Brain microvascular endothelial cell (primary cell): ENCODE measurements around the gene HSP90AA1.
"Not testable (repeated sequence)": the region's sequence is repeated elsewhere in the genome, so short reads cannot be mapped to it uniquely, and the experiment has no call there.

Experiments used
- DNase-seq: peaks from one replicate; pipeline ENCODE4 v3.0.0-alpha.2; 2020
- H3K27ac ChIP-seq: fragments of 250-450 bp; sonication (Bioruptor Pico); 2 replicates; pipeline ENCODE4 v1.5.1; 2020; ENCODE audit warnings: mild to moderate bottlenecking, moderate library complexity
- H3K27me3 ChIP-seq: fragments of 250-450 bp; sonication (Bioruptor Pico); replicated peaks from 2 replicates; pipeline ENCODE4 v1.5.1; 2020; ENCODE audit warnings: mild to moderate bottlenecking
- H3K36me3 ChIP-seq: fragments of 250-450 bp; sonication (Bioruptor Pico); replicated peaks from 2 replicates; pipeline ENCODE4 v1.5.1; 2020; ENCODE audit warnings: mild to moderate bottlenecking
- H3K4me3 ChIP-seq: 2 replicates; pipeline ENCODE4 v1.5.1; 2011; ENCODE audit warnings: low read depth, mild to moderate bottlenecking, control low read depth, low read length, moderate library complexity
- in situ Hi-C: cut with HindIII; loops from 2 replicates; pipeline ENCODE4 v1.10.0; 2017; ENCODE audit warnings: low sequenced_read_pairs, low pct_ligation_motif_present
- TF ChIP-seq, protein P1 (sequence below): IDR thresholded peaks from 2 replicates; pipeline ENCODE4 v1.5.1; 2011; ENCODE audit warnings: low read depth, mild to moderate bottlenecking, moderate library complexity, low read length, control low read depth, inconsistent platforms; ENCODE audit errors: missing control alignments

Gene HSP90AA1

DNA sequence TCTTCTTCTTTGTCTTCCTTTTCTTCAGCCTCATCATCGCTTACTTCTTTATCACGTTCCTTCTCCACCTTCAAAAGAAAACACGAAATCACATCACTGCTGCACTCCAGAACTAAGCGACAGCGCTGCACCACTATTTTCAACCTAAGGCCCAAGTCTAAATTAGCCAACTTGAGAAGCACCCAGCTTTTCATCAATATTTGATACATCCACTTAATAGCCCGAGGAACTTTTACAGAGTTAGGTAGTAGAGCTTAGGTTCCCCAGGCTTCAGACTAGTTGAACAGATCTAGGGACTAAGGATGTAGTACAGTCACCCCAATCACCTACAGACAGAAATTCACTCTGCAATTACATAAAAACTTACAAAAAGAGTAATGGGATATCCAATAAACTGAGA, 1.9 kb downstream of the HSP90AA1 start:
- H3K27me3 ChIP-seq: no peaks in the 10 kb centered on the region
- H3K36me3 ChIP-seq: peaks cover 55% of the 10 kb centered on the region
- peak overlapping the region; percentile 85 for H3K4me3 ChIP-seq
- no peak for DNase-seq
- TF ChIP-seq, protein P1, sequence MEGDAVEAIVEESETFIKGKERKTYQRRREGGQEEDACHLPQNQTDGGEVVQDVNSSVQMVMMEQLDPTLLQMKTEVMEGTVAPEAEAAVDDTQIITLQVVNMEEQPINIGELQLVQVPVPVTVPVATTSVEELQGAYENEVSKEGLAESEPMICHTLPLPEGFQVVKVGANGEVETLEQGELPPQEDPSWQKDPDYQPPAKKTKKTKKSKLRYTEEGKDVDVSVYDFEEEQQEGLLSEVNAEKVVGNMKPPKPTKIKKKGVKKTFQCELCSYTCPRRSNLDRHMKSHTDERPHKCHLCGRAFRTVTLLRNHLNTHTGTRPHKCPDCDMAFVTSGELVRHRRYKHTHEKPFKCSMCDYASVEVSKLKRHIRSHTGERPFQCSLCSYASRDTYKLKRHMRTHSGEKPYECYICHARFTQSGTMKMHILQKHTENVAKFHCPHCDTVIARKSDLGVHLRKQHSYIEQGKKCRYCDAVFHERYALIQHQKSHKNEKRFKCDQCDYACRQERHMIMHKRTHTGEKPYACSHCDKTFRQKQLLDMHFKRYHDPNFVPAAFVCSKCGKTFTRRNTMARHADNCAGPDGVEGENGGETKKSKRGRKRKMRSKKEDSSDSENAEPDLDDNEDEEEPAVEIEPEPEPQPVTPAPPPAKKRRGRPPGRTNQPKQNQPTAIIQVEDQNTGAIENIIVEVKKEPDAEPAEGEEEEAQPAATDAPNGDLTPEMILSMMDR: no peak
- in situ Hi-C loops: no loop called here
- no peak overlapping the region for H3K27ac ChIP-seq

DNA sequence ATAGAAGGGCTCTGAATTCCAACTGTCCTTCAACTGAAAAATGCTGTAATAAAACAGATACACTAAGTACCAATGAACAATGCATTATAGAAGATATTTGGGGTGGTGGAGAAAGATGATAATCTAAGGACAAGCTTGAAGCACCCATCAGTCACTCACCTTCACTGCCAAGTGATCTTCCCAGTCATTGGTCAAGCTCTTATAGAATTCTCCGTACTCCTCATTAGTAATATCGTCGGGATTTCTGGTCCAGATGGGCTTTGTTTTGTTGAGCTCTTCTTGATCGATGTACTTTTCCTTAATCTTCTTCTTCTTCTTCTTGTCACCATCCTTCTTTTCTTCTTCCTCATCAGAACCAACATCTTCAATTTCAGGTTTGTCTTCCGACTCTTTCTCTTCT, 2.3 kb downstream of the HSP90AA1 start:
- Histone ChIP-seq H3K36me3 (peaks cover 59% of the 10 kb centered on the region), H3K4me3 (peak overlapping the region; percentile 85)
- DNase-seq, H3K27ac ChIP-seq, H3K27me3 ChIP-seq, in situ Hi-C loops: not testable (repeated sequence)

DNA sequence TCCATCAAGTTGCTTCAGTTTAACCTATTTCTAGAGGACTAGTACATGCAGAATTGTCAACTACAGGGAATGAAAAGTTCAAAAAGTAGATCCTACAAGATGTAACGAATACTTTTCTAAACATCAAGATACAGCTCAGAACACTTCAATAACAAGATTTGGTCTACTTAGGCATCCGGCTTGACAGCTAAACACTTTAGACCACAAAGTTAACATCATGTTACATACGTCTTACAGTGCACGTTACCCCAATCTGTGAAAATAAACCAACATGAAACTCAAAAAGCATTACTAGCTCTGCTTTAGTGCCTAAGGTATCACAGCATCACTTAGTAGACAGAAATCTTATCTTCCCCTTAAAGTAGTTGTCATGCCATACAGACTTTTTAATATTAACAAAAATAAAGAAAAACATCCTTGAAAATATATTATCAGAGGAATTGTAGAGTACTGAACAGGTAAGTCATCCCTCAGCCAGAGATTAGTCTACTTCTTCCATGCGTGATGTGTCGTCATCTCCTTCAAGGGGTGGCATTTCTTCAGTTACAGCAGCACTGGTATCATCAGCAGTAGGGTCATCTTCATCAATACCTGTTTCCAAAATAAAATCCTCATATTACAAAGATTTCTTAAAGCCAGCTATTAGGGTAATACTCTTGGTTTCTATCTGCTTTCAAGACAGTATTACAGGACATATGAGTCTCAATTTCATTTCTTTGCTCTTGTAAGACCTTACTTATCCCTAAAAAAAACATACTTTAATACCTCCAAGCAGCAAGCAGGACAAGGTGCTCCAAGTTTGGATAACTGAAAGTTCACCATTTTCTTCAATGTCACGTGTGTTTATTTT, 5.4 kb downstream of the HSP90AA1 start:
- in situ Hi-C loops: no loop called here
- Histone ChIP-seq H3K4me3 (no peak overlapping the region), H3K27me3 (no peaks in the 10 kb centered on the region), H3K36me3 (peaks cover 69% of the 10 kb centered on the region), H3K27ac (no peak overlapping the region)
- TF ChIP-seq, protein P1: no peak
- no peak for DNase-seq

DNA sequence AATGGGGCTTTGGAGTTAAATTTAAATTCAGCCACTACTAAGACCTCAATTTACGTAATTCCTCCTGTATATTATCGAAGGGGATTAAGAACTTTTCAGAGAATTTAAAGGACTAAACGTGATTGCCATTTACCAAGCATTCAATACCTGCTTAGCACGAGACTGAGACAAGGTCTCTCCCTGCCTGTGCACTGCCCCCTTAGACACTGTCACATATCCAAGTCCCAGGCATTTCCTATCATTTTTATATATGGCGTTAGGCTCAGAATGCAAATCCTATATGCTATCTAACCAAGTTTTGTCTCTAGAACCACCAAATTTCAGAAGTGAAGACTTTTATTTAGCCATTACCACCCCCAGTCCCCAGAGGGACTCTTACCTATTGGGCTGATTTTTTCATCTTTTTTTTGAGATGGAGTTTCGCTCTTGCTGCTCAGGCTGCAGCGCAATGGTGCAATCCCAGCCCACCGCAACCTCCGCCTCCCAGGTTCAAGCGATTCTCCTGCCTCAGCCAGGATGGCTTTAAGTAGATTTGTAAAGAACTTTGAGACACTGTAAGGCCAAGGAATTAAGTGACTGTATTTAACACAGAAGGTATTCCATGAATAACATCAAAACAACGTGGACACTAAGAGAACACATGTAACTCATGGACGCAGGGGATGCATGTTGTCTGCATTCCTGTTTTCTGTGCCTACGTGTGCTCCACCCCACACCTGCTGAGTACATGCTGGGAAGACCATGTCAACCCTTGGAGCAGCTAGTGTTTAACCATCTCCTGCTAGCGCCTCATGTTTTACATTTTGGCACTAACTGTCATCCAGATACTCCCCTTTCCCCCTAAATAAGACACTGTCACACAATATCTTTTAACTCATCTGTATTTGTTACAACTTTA, 6.4 kb downstream of the HSP90AA1 start:
- H3K27me3 ChIP-seq: no peaks in the 10 kb centered on the region
- no peak for DNase-seq
- H3K4me3 ChIP-seq: no peak overlapping the region
- H3K36me3 ChIP-seq: peaks cover 67% of the 10 kb centered on the region
- TF ChIP-seq, protein P1: no peak
- in situ Hi-C loops: no loop called here
- H3K27ac ChIP-seq: no peak overlapping the region

DNA sequence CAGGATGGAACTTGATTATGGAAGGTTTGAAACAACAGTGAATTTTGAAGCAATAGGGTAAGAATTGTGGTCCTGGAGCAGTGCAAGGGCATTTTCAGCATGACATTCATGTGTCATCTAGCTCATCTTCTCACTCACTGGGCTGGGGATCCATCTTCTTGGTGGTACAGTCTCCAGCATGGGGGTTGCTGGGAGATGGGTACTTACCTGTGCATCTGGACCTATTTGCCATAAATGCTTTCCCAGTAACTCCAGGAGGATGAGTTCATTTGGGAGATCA, 7.2 kb downstream of the HSP90AA1 start:
- no peak for DNase-seq
- Histone ChIP-seq H3K27ac (no peak overlapping the region), H3K4me3 (no peak overlapping the region), H3K27me3 (no peaks in the 10 kb centered on the region), H3K36me3 (peaks cover 59% of the 10 kb centered on the region)
- TF ChIP-seq, protein P1: no peak
- in situ Hi-C loops: no loop called here
